Kidney (tissue), 14 donors: ENCODE data around the gene AFG3L2. TPM values are rescaled to one million over a fixed set of nuclear protein-coding genes. Genes with fewer than 3 reads are reported as not detected.

Source experiments
- DNase-seq, 5 donors: peaks; one replicate each; pipeline ENCODE4 v3.0.0-alpha.2; 2013 to 2020
- FAIRE-seq: peaks from 2 replicates; lab custom pipeline; 2012; peaks lifted over from hg19 to GRCh38; lab: Jason Lieb, UNC
- H3K27ac ChIP-seq, 2 donors: one replicate each; pipeline ENCODE4 v1.7.0; 2013; ENCODE audit warnings: low read depth in 2 of 2, low read length in 2 of 2, inconsistent platforms in 1 of 2
- H3K27me3 ChIP-seq: one replicate; pipeline ENCODE4 v1.7.1; 2013; ENCODE audit warnings: low read length, inconsistent platforms; ENCODE audit not compliant: control insufficient read depth, insufficient read depth
- H3K36me3 ChIP-seq, 3 donors: one replicate each; pipeline versions ENCODE4 v1.7.0 to v1.7.1; 2013; ENCODE audit warnings: low read length in 3 of 3, control low read depth in 1 of 3, inconsistent platforms in 1 of 3; ENCODE audit not compliant: insufficient read depth in 3 of 3, control insufficient read depth in 2 of 3
- H3K4me1 ChIP-seq, 3 donors: one replicate each; pipeline versions ENCODE4 v1.7.0 to v1.7.1; 2013; ENCODE audit warnings: low read length in 3 of 3, inconsistent platforms in 1 of 3, low read depth in 1 of 3; ENCODE audit not compliant: control insufficient read depth in 2 of 3, insufficient read depth in 2 of 3
- H3K4me3 ChIP-seq, 3 donors: one replicate each; pipeline versions ENCODE4 v1.7.0 to v1.8.1; 2013; ENCODE audit warnings: low read length in 3 of 3, control low read depth in 1 of 3, inconsistent platforms in 1 of 3
- H3K9ac ChIP-seq, 3 donors: one replicate each; pipeline versions ENCODE4 v1.7.0 to v1.7.1; 2013; ENCODE audit warnings: low read length in 3 of 3, control low read depth in 1 of 3, inconsistent platforms in 1 of 3
- H3K9me3 ChIP-seq, 3 donors: one replicate each; pipeline versions ENCODE4 v1.7.0 to v1.7.1; 2013; ENCODE audit warnings: low read length in 3 of 3, control low read depth in 1 of 3, inconsistent platforms in 1 of 3; ENCODE audit not compliant: control insufficient read depth in 2 of 3, insufficient read depth in 1 of 3
- CTCF ChIP-seq: IDR thresholded peaks from 3 replicates; pipeline ENCODE4 v1.5.1; 2012; ENCODE audit warnings: mild to moderate bottlenecking, moderate library complexity, borderline replicate concordance; ENCODE audit not compliant: insufficient read depth; ENCODE audit errors: extremely low read depth
- intact Hi-C: fragments of 100-400 bp; cut with DNase I; formaldehyde crosslinking; loops from one replicate; pipeline ENCODE4 v1.11.1; 2022
- polyA plus RNA-seq: library from polyadenylated mRNA; stranded (reverse); fragments of 350-450 nt; fragmentation: Illumina TruSeq; extraction: RNeasy Lipid Tissue Mini Kit (QIAGEN cat#74804); gene quantifications from one replicate; pipeline ENCODE4 v1.2.3, GENCODE V29; 2014; ENCODE audit warnings: low read depth, low replicate concordance; ENCODE audit not compliant: insufficient read depth
- total RNA-seq: library from RNA; stranded (reverse); fragmentation: NEBNext Ultra II Directional; extraction: Animal tissue kit (Norgen Biotek cat#: 25700); gene quantifications from one replicate; pipeline ENCODE4 v1.2.1, GENCODE V29; 2021
- donor health status: control.
- donor health status: control.
- donor health status: control.
- donor health status: control.
- donor health status: control.
- donor health status: DM: yes; HTN: yes; CAD: no.
- donor health status: Normal renal cell carcinoma (clear cell type).

AFG3L2 gene
- total and polyA plus RNA-seq, 2 donors from 2014 or later = 55.9 to 62.7 TPM

- intact Hi-C loops = no loop called here
- H3K27me3 ChIP-seq = no peaks in the 10 kb centered on the region
- H3K36me3 ChIP-seq = no peaks in the 10 kb centered on the region
- no peak overlapping the region for H3K4me3 ChIP-seq
- no peak for TF ChIP-seq CTCF
- H3K9ac ChIP-seq = no peak overlapping the region
- H3K27ac ChIP-seq = no peak overlapping the region
- DNase-seq = peak in 4 of 5 donors; percentile 79 to 87 (median 82)
- peaks cover 0 to under 1% (median 0%) of the 10 kb centered on the region in 3 donors for H3K4me1 ChIP-seq
- no peaks in the 10 kb centered on the region for H3K9me3 ChIP-seq
- FAIRE-seq = no peak
Measured at GRCh38 chr18:12420821-12421421, 43.9 kb upstream of the AFG3L2 start.

GRCh38 chr18:12417687-12418086, 40.7 kb upstream of the AFG3L2 start:
- Histone ChIP-seq H3K9me3 (no peaks in the 10 kb centered on the region), H3K27ac (no peak overlapping the region), H3K9ac (no peak overlapping the region), H3K27me3 (no peaks in the 10 kb centered on the region), H3K4me1 (peaks cover 0 to 3% (median 0%) of the 10 kb centered on the region in 3 donors), H3K36me3 (no peaks in the 10 kb centered on the region), H3K4me3 (no peak overlapping the region)
- DNase-seq (no peak), FAIRE-seq (no peak)
- intact Hi-C loops = no loop called here
- no peak for TF ChIP-seq CTCF

GRCh38 chr18:12416098-12416729, 39.2 kb upstream of the AFG3L2 start:
- DNase-seq = no peak
- no peak for TF ChIP-seq CTCF
- no peaks in the 10 kb centered on the region for H3K9me3 ChIP-seq
- no peak for FAIRE-seq
- H3K27ac ChIP-seq = peak overlapping the region; percentile 43 to 65
- H3K36me3 ChIP-seq = no peaks in the 10 kb centered on the region
- intact Hi-C loops = no loop called here
- H3K4me1 ChIP-seq = peaks cover 0 to 3% (median 0%) of the 10 kb centered on the region in 3 donors
- H3K27me3 ChIP-seq = no peaks in the 10 kb centered on the region
- H3K9ac ChIP-seq = no peak overlapping the region
- H3K4me3 ChIP-seq = no peak overlapping the region
